ENCODE data around the gene CACNA2D3.
"Not testable (repeated sequence)": the region's sequence is repeated elsewhere in the genome, so short reads cannot be mapped to it uniquely, and the experiment has no call there.

Gene CACNA2D3

GRCh38 chr3:54427941-54428871 is 305.9 kb downstream of the CACNA2D3 start:
- in situ Hi-C loops (cut with HindIII; ENCODE audit: low pct_unique_long_range_greater_than_20kb, low sequenced_read_pairs), result no loop called here
- TF ChIP-seq JUND (IDR thresholded peaks at IDR 0.05; ENCODE audit: low read depth), result no peak
- peak; percentile 16 to 57 for DNase-seq (ENCODE audit: low read depth in 1 of 2, low spot score in 1 of 2)

- no peak for TF ChIP-seq JUND (IDR thresholded peaks at IDR 0.05; ENCODE audit: low read depth)
- DNase-seq (ENCODE audit: low read depth in 1 of 2, low spot score in 1 of 2), result no peak
- in situ Hi-C loops (cut with HindIII; ENCODE audit: low pct_unique_long_range_greater_than_20kb, low sequenced_read_pairs), result no loop called here
Measured at GRCh38 chr3:54432975-54433374, 310.6 kb downstream of the CACNA2D3 start.

GRCh38 chr3:54433846-54434245 is 311.5 kb downstream of the CACNA2D3 start:
- in situ Hi-C loops (cut with HindIII; ENCODE audit: low pct_unique_long_range_greater_than_20kb, low sequenced_read_pairs), result no loop called here
- peak in 1 of 2 experiments; percentile 69 for DNase-seq (ENCODE audit: low read depth in 1 of 2, low spot score in 1 of 2)
- no peak for TF ChIP-seq JUND (IDR thresholded peaks at IDR 0.05; ENCODE audit: low read depth)

GRCh38 chr3:54434756-54435155 is 312.4 kb downstream of the CACNA2D3 start:
- in situ Hi-C loops (cut with HindIII; ENCODE audit: low pct_unique_long_range_greater_than_20kb, low sequenced_read_pairs), result no loop called here
- TF ChIP-seq JUND (IDR thresholded peaks at IDR 0.05; ENCODE audit: low read depth), result no peak
- no peak for DNase-seq (ENCODE audit: low read depth in 1 of 2, low spot score in 1 of 2)

- in situ Hi-C loops (cut with HindIII; ENCODE audit: low pct_unique_long_range_greater_than_20kb, low sequenced_read_pairs), result no loop called here
- DNase-seq (ENCODE audit: low read depth in 1 of 2, low spot score in 1 of 2), result no peak
- TF ChIP-seq JUND (IDR thresholded peaks at IDR 0.05; ENCODE audit: low read depth), result no peak
Measured at GRCh38 chr3:54437271-54437670, 314.9 kb downstream of the CACNA2D3 start.

GRCh38 chr3:54443561-54444161 is 321.3 kb downstream of the CACNA2D3 start:
- TF ChIP-seq JUND (IDR thresholded peaks at IDR 0.05; ENCODE audit: low read depth), result no peak
- no peak for DNase-seq (ENCODE audit: low read depth in 1 of 2, low spot score in 1 of 2)
- in situ Hi-C loops (cut with HindIII; ENCODE audit: low pct_unique_long_range_greater_than_20kb, low sequenced_read_pairs), result no loop called here

GRCh38 chr3:54445630-54446029 is 323.3 kb downstream of the CACNA2D3 start:
- in situ Hi-C loops (cut with HindIII; ENCODE audit: low pct_unique_long_range_greater_than_20kb, low sequenced_read_pairs), result no loop called here
- no peak for TF ChIP-seq JUND (IDR thresholded peaks at IDR 0.05; ENCODE audit: low read depth)
- DNase-seq (ENCODE audit: low read depth in 1 of 2, low spot score in 1 of 2), result no peak

GRCh38 chr3:54447427-54447826 is 325.1 kb downstream of the CACNA2D3 start:
- in situ Hi-C loops (cut with HindIII; ENCODE audit: low pct_unique_long_range_greater_than_20kb, low sequenced_read_pairs), result no loop called here
- TF ChIP-seq JUND (IDR thresholded peaks at IDR 0.05; ENCODE audit: low read depth), result no peak
- DNase-seq (ENCODE audit: low read depth in 1 of 2, low spot score in 1 of 2), result peak in 1 of 2 experiments; percentile 56

- in situ Hi-C loops (cut with HindIII; ENCODE audit: low pct_unique_long_range_greater_than_20kb, low sequenced_read_pairs), result no loop called here
- no peak for DNase-seq (ENCODE audit: low read depth in 1 of 2, low spot score in 1 of 2)
- no peak for TF ChIP-seq JUND (IDR thresholded peaks at IDR 0.05; ENCODE audit: low read depth)
Measured at GRCh38 chr3:54454806-54455205, 332.5 kb downstream of the CACNA2D3 start.

- no peak for DNase-seq (ENCODE audit: low read depth in 1 of 2, low spot score in 1 of 2)
- in situ Hi-C loops (cut with HindIII; ENCODE audit: low pct_unique_long_range_greater_than_20kb, low sequenced_read_pairs), result no loop called here
- TF ChIP-seq JUND (IDR thresholded peaks at IDR 0.05; ENCODE audit: low read depth), result no peak
Measured at GRCh38 chr3:54458357-54458756, 336.0 kb downstream of the CACNA2D3 start.

GRCh38 chr3:54464554-54464953 is 342.2 kb downstream of the CACNA2D3 start:
- DNase-seq (ENCODE audit: low read depth in 1 of 2, low spot score in 1 of 2); in situ Hi-C loops (cut with HindIII; ENCODE audit: low pct_unique_long_range_greater_than_20kb, low sequenced_read_pairs): not testable (repeated sequence)

- in situ Hi-C loops (cut with HindIII; ENCODE audit: low pct_unique_long_range_greater_than_20kb, low sequenced_read_pairs), result no loop called here
- TF ChIP-seq JUND (IDR thresholded peaks at IDR 0.05; ENCODE audit: low read depth), result no peak
- DNase-seq (ENCODE audit: low read depth in 1 of 2, low spot score in 1 of 2), result no peak
Measured at GRCh38 chr3:54476891-54477290, 354.5 kb downstream of the CACNA2D3 start.

- no peak for TF ChIP-seq JUND (IDR thresholded peaks at IDR 0.05; ENCODE audit: low read depth)
- in situ Hi-C loops (cut with HindIII; ENCODE audit: low pct_unique_long_range_greater_than_20kb, low sequenced_read_pairs), result no loop called here
- DNase-seq (ENCODE audit: low read depth in 1 of 2, low spot score in 1 of 2), result no peak
Measured at GRCh38 chr3:54481606-54482365, 359.4 kb downstream of the CACNA2D3 start.

Measured in T47D (cell line).